HG03135 (cell line): ENCODE measurements around the gene ANK2.
"Not testable (repeated sequence)": the region's sequence is repeated elsewhere in the genome, so short reads cannot be mapped to it uniquely, and the experiment has no call there.

Experiments
- ATAC-seq: cut with Tn5 transposase; IDR thresholded peaks from one replicate; pipeline ENCODE4 v1.9.1; 2021; ENCODE audit warnings: mild to moderate bottlenecking, moderate library complexity; ENCODE audit not compliant: unreplicated experiment

Gene ANK2

GRCh38 chr4:113183032-113183605 is 133.7 kb downstream of the ANK2 start:
- no peak for ATAC-seq

DNA sequence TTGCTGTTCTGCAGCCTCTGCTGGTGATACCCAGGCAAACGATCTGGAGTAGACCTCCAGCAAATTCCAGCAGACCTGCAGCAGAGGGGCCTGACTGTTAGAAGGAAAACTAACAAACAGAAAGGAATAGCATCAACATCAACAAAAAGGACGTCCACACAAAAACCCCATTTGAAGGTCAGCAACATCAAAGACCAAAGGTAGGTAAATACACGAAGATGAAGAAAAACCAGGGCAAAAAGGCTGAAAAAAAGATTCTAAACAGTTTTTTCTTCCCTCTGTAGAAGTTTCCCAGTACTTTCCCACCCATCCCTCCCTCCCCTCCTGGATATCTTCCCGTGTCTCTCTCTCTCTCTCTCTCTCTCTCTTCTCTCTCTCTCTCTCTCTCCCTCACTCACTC is 136.8 kb downstream of the ANK2 start:
- ATAC-seq, result not testable (repeated sequence)

DNA sequence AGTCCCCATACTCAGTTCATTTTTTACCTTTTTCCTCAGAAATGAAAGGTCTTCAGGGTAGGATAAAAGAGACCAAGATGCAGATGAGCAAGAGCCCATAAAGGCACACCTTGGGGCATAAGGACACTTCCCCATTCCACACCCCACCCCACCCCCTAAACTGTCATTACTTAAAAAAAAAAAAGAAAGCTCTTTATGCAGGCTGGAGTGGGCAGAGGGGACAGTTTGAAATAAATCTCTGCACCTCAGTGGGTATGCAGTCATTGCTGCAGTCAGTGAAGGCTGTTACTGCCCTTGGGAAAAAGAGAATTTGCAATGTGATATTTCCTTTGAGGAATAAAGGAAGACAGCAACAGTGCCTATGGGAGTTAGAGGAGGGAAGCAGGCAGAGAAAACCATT is 137.5 kb downstream of the ANK2 start:
- no peak for ATAC-seq

GRCh38 chr4:113187358-113187757 is 137.9 kb downstream of the ANK2 start:
- no peak for ATAC-seq

DNA sequence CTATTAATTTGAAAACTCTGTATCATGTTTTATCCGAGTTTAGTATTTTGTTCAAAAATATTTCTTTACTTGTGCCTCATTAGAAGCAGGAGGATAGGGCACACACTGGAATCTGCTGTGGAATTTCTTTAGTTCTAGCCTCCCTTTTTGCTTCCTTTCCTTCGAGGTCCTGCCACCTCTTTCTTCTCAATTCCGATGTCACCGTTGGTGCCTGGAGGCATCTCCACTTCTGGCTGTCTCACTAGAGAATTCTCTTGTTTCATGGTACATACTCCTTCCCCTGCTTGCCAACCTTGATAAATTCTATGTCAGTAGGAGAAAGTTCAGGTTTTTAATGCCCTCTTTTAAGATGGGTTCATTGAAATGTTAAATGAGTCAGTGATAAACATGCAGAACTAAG is 140.1 kb downstream of the ANK2 start:
- ATAC-seq, result no peak

DNA sequence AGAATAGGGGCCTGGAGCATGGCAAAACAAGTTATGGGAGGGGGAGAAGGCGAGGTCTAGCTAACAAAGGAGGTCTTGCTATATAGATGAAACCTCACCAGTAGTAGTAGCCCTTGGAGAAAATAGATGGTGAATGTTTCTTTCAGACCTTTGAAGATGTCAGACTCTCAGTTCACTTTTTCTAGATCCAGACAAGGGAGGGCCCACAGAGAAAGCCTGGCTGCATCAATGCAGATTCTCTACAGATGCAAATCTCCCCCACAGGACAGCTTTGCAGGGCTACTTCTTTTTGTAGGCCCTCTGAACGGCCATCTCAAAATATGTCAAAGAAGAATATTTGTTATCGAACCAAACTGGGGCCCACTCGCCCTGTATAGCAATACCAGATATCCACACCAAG is 159.7 kb downstream of the ANK2 start:
- no peak for ATAC-seq

DNA sequence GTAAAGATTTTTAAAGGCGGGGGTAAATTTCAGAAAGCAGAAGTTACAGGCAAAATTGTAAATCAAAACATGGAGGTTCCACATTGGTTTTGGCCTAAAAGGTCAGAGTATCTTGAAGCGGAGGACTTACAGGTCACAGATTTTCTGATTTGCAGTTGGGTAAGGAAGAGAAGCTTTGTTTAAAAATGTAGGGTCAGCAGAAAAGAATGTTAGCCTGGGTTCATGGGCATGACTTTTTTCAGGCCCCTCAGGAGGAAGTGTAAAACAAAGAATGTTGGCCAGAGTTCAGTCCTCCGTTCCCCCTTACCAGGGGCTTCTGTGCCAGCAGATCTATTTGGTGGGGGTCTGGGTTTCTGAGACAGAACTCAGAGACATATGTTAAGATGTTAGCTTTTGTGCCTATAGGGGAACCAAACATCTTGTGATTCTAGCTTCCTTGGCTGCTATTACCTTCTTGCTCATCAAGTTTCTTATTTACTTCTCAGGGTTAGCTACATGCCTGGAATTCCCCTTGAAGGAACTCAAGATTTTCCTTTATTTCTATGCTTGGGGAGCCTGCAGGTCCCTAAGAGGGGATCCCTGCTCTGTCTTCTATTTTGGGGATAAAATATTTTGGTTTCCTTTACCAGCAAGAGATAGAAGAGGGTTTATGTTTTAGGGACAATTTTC is 160.3 kb downstream of the ANK2 start:
- no peak for ATAC-seq

DNA sequence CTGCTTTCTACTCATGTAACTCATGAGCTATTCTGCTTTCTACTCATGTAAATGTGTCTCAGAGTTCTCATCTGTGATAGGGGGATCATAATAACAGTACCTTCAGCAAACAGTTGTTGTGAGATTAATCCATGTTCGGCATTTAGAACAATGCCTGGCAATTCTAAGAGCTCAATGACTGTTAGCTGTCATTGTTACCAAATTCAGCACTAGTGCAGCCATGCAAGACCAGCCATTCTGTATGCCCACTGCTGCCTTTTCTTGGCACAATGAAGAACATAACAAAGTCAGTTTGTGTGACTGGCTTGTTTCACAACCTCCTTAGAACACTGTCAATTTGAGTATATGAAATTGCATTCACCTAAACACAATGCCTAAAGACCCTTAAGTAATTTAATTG is 163.2 kb downstream of the ANK2 start:
- ATAC-seq, result no peak

- no peak for ATAC-seq
Measured at GRCh38 chr4:113221990-113222389, 172.5 kb downstream of the ANK2 start.

GRCh38 chr4:113222471-113222870 is 173.0 kb downstream of the ANK2 start:
- no peak for ATAC-seq

GRCh38 chr4:113223001-113223400 is 173.5 kb downstream of the ANK2 start:
- no peak for ATAC-seq

DNA sequence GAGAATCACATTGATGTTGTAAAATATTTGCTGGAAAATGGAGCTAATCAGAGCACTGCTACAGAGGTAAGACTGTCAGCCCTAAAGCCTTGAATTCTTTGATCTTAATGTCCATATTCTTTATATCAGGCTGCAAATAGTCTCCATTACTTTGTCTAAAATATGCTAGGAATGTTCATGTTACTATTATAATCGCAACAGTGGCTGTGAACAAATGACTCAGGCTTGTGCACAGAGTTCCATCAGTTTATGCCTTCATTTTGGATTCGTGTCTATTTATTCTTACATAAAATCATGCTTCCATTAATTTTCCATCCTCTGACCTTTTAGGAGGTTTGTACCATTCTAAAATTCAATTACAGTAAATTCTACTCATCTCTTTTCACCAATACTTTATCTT is 182.7 kb downstream of the ANK2 start:
- ATAC-seq, result no peak

DNA sequence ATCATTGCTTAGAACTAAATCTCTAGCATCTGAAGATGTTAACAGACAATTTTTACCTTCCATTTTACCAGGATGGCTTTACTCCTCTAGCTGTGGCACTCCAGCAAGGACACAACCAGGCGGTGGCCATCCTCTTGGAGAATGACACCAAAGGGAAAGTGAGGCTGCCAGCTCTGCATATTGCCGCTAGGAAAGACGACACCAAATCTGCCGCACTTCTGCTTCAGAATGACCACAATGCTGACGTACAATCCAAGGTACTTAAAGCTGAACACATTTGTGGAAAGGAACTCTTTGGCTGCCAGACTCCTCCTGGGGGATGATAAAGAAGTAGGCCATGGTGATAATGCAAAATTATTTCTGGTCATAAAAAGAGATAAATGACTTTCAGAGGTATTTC is 187.5 kb downstream of the ANK2 start:
- no peak for ATAC-seq

GRCh38 chr4:113243312-113243711 is 193.9 kb downstream of the ANK2 start:
- ATAC-seq, result no peak

GRCh38 chr4:113244747-113245146 is 195.3 kb downstream of the ANK2 start:
- ATAC-seq, result not testable (repeated sequence)

- no peak for ATAC-seq
Measured at GRCh38 chr4:113248320-113248719, 198.9 kb downstream of the ANK2 start.

DNA sequence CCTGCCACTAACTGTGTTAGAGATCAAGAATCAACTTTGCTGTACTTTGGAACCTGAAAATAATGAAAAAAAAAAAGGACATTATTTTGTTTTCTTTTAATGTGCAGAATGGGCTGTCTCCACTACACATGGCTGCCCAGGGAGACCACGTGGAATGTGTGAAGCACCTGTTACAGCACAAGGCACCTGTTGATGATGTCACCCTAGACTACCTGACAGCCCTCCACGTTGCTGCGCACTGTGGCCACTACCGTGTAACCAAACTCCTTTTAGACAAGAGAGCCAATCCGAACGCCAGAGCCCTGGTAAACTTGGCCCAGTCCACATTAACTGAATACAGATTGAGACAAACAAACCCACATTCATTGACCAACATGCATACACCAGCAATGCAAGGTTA is 206.2 kb downstream of the ANK2 start:
- ATAC-seq, result no peak

DNA sequence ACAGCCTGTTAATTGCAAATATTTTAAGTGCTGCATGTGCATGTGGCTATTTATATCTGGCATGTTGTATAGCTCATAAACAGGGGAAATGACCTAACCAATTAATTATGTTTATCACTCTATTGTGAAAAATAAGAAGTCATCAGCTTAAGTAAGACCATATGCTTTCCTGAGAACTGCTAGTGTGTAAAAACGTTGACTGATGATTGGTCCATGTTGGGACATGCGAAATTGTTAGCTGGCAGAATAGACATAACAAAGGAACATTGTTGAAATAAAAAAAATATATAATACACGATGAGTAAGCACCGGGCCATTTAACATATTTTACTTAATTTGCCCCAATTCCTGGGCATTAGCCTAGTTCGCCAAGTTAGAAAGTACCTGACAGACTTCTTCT is 207.5 kb downstream of the ANK2 start:
- ATAC-seq, result no peak

GRCh38 chr4:113260688-113261087 is 211.2 kb downstream of the ANK2 start:
- ATAC-seq, result no peak

DNA sequence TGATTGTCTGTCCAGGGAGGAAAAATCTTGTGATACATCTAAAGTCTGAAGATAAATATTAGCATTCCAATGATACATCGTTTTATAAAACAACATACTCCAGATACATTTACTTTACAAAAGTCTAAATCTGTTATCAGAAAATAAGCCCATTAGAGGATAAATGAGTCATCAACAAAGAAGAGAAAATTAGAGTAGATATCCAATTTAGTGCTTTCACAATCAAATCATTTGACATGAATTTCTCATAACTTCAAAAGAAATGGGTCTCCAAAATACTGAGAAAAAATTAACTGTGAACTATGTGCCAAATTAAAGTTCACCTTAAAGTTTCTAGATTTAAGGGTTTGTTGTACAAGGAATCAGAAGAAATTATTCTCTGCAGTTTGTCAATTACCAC is 213.8 kb downstream of the ANK2 start:
- no peak for ATAC-seq

DNA sequence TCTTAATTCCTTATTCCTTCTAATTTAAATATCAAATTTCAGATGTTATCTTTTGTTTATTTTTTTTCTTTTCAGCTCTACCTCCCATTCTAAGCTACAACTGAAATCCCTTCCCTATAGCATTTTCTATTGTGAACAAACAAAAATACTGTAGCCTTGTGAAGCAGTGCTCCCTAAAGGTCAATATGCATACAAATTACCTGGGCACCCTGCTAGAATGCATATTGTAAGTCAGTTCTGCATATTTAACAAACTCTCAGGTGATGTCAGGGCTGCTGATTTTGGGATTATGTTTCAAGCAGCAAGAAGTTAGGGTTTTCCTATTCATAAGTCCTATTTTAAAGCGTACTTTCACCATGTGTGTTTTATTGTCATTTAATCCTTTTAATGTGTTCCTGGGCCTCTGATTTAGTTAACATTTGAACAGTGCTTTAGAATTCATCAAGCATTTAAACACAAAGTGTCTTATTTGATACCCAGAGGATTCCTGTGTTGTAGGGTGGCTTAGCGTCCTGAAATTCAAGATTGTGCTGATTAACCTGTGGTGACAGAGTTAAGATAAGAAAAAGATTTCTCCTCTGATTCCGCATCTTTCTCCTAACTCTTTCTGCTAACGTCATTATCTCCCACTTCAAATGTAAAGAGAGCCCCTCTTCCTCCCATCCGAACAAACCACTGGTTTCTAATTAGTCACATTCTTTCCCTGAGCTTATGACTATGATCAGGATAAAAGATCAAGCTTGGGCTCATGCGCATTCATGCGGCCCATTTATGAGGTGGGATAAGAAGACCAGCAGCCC is 221.3 kb downstream of the ANK2 start:
- ATAC-seq, result no peak

GRCh38 chr4:113272523-113272922 is 223.1 kb downstream of the ANK2 start:
- no peak for ATAC-seq
